ENCODE measurements around the gene BCR.

- TF ChIP-seq EP300 (conservative IDR thresholded peaks at IDR 0.05; ENCODE audit: poor library complexity, severe bottlenecking) = no peak
- no peak for TF ChIP-seq CTCF (IDR thresholded peaks at IDR 0.05; ENCODE audit: poor library complexity, severe bottlenecking)
- TF ChIP-seq RAD21 (conservative IDR thresholded peaks at IDR 0.05) = no peak
- no peak for TF ChIP-seq REST (IDR thresholded peaks at IDR 0.05; ENCODE audit: borderline replicate concordance)
- TF ChIP-seq POLR2AphosphoS5 (IDR thresholded peaks at IDR 0.05) = no peak
Observed at GRCh38 chr22:23151827-23152226, 28.5 kb upstream of the BCR start.
